DOHH2 (cell line): ENCODE data around the gene DOCK11.

Source experiments
- H3F3A ChIP-seq: fragments of 200-600 bp; sonication (generic), shearing (Covaris generic); 2 replicates; pipeline ENCODE4 v1.6.0; 2016; ENCODE audit warnings: antibody characterized with exemption, mild to moderate bottlenecking; ENCODE audit not compliant: control insufficient read depth, insufficient read depth
- H3K27ac ChIP-seq: fragments of 200-600 bp; sonication (generic); 2 replicates; pipeline ENCODE4 v1.5.1; 2014; ENCODE audit warnings: low read depth, mild to moderate bottlenecking, low read length, moderate library complexity
- H3K27me3 ChIP-seq: fragments of 200-600 bp; sonication (generic); 2 replicates; pipeline ENCODE4 v1.6.1; 2014; ENCODE audit warnings: mild to moderate bottlenecking, low read length, mixed read lengths; ENCODE audit not compliant: control insufficient read depth
- H3K36me3 ChIP-seq: fragments of 200-600 bp; sonication (generic); 2 replicates; pipeline ENCODE4 v1.6.1; 2014; ENCODE audit warnings: mild to moderate bottlenecking, low read length, moderate library complexity, mixed read lengths; ENCODE audit not compliant: control insufficient read depth
- H3K4me1 ChIP-seq: fragments of 200-600 bp; sonication (generic); 2 replicates; pipeline ENCODE4 v1.6.1; 2014; ENCODE audit warnings: mild to moderate bottlenecking, low read length, mixed read lengths; ENCODE audit not compliant: control insufficient read depth
- H3K4me2 ChIP-seq: fragments of 200-600 bp; sonication (generic); 2 replicates; pipeline ENCODE4 v1.6.0; 2014; ENCODE audit warnings: mild to moderate bottlenecking, low read length, moderate library complexity
- H3K4me3 ChIP-seq: fragments of 200-600 bp; sonication (generic); 2 replicates; pipeline ENCODE4 v1.5.1; 2014; ENCODE audit warnings: mild to moderate bottlenecking, low read length, mixed read lengths
- H3K79me2 ChIP-seq: fragments of 200-600 bp; sonication (generic); 2 replicates; pipeline ENCODE4 v1.6.1; 2014; ENCODE audit warnings: mild to moderate bottlenecking, low read length, mixed read lengths; ENCODE audit not compliant: control insufficient read depth
- H3K9me2 ChIP-seq: fragments of 200-600 bp; sonication (generic); replicated peaks from 2 replicates; pipeline ENCODE4 v1.6.1; 2014; ENCODE audit warnings: mild to moderate bottlenecking, low read length, mixed read lengths; ENCODE audit not compliant: control insufficient read depth
- H3K9me3 ChIP-seq: fragments of 200-600 bp; sonication (generic); 2 replicates; pipeline ENCODE4 v1.6.1; 2014; ENCODE audit warnings: antibody characterized with exemption, low read length, mixed read lengths; ENCODE audit not compliant: control insufficient read depth, insufficient read depth
- H4K20me1 ChIP-seq: fragments of 200-600 bp; sonication (generic); 2 replicates; pipeline ENCODE4 v1.6.0; 2014; ENCODE audit warnings: low read depth, mild to moderate bottlenecking, antibody characterized with exemption, low read length, moderate library complexity; ENCODE audit not compliant: control insufficient read depth, insufficient read depth
- EZH2phosphoT487 ChIP-seq: fragments of 200-600 bp; sonication (generic); IDR thresholded peaks from 2 replicates; pipeline ENCODE4 v1.6.1; 2017; ENCODE audit warnings: borderline replicate concordance, mild to moderate bottlenecking, antibody characterized with exemption, low read length, moderate library complexity, mixed read lengths
- TF ChIP-seq, protein P1 (sequence below): fragments of 200-600 bp; sonication (generic); IDR thresholded peaks from one replicate; pipeline ENCODE4 v1.5.1; 2014; ENCODE audit warnings: antibody characterized with exemption, mild to moderate bottlenecking, low read depth, low read length; ENCODE audit not compliant: poor library complexity, severe bottlenecking

The DOCK11 gene

DNA sequence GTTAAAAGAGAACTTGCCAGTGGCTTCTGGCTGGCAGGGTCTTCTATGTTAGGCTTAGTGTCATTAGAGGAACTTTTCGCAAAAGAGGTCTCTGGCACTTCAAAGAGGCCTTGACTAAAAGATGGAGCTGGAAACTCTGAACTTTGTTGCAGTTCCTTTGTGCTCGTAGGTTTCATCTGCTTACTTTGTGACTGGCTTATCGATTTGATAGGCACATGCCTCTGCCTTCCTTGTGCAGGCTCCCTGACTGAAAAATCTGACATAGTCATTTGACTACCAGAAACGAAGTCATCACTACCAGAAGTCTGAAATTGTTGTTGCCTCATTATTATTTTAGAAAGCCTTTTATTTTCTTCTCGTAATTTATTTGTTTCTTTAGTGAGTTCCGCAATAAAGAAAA is 137.9 kb downstream of the DOCK11 start:
- Histone ChIP-seq H3K4me3 (no peak overlapping the region), H3K27me3 (no peaks in the 10 kb centered on the region), H4K20me1 (no peaks in the 10 kb centered on the region), H3K9me2 (no peaks in the 10 kb centered on the region), H3K79me2 (no peaks in the 10 kb centered on the region), H3K4me1 (peaks cover 18% of the 10 kb centered on the region), H3K4me2 (no peak overlapping the region), H3K27ac (no peak overlapping the region), H3F3A (no peaks in the 10 kb centered on the region), H3K9me3 (no peaks in the 10 kb centered on the region), H3K36me3 (peaks cover 15% of the 10 kb centered on the region)
- no peak for TF ChIP-seq EZH2phosphoT487
- TF ChIP-seq, protein P1, sequence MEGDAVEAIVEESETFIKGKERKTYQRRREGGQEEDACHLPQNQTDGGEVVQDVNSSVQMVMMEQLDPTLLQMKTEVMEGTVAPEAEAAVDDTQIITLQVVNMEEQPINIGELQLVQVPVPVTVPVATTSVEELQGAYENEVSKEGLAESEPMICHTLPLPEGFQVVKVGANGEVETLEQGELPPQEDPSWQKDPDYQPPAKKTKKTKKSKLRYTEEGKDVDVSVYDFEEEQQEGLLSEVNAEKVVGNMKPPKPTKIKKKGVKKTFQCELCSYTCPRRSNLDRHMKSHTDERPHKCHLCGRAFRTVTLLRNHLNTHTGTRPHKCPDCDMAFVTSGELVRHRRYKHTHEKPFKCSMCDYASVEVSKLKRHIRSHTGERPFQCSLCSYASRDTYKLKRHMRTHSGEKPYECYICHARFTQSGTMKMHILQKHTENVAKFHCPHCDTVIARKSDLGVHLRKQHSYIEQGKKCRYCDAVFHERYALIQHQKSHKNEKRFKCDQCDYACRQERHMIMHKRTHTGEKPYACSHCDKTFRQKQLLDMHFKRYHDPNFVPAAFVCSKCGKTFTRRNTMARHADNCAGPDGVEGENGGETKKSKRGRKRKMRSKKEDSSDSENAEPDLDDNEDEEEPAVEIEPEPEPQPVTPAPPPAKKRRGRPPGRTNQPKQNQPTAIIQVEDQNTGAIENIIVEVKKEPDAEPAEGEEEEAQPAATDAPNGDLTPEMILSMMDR: no peak

DNA sequence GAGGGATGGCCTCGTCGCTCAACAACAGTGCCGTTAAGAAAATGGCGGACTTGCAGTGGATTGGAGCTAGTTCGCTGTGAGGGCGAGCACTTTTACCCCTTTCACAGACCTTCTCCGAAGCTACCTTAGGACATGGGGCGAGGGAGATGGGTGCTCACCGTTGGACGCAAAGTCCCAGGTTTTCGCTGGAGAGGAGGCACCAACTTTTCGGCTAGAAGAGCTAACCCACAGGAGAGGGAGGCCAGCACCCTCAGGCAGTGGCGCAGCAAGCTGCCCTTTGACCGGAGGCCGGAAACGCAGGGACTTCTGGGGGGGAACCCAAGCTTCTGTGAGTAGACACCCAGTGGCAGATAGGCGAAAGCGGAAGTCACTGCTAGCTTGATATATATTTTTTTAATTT is 138.7 kb downstream of the DOCK11 start:
- no peaks in the 10 kb centered on the region for H3K9me3 ChIP-seq
- H3F3A ChIP-seq: no peaks in the 10 kb centered on the region
- no peaks in the 10 kb centered on the region for H3K27me3 ChIP-seq
- no peak overlapping the region for H3K27ac ChIP-seq
- TF ChIP-seq, protein P1: no peak
- no peak for TF ChIP-seq EZH2phosphoT487
- H3K4me3 ChIP-seq: no peak overlapping the region
- H4K20me1 ChIP-seq: no peaks in the 10 kb centered on the region
- H3K9me2 ChIP-seq: no peaks in the 10 kb centered on the region
- H3K4me2 ChIP-seq: no peak overlapping the region
- H3K79me2 ChIP-seq: no peaks in the 10 kb centered on the region
- H3K4me1 ChIP-seq: peaks cover 18% of the 10 kb centered on the region
- peaks cover 15% of the 10 kb centered on the region for H3K36me3 ChIP-seq

DNA sequence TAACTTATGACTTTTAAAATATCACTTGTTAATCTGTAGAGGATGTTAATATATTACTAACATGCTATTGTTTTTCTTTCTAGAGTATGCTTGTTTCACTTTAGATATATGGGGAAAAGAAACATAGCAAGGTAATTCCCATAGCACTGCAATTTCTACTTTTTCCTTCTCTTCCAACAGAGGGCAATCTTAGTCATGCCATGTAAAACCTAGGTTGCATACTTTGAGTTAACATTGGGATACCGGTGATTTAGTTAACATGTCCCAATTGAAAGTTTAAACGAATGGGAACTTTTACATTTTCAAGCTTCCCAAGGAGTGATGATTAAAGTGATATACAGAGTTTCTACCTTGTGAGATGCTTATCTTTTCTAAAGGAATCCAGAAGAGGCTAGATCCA is 142.4 kb downstream of the DOCK11 start:
- H3K27me3 ChIP-seq: no peaks in the 10 kb centered on the region
- no peak overlapping the region for H3K4me2 ChIP-seq
- H3K9me3 ChIP-seq: no peaks in the 10 kb centered on the region
- H3K36me3 ChIP-seq: peaks cover 8% of the 10 kb centered on the region; the same call in 1 of the 2 replicates
- H3K4me1 ChIP-seq: peaks cover 4% of the 10 kb centered on the region
- H3K9me2 ChIP-seq: no peaks in the 10 kb centered on the region
- no peak for TF ChIP-seq EZH2phosphoT487
- TF ChIP-seq, protein P1: no peak
- H3K27ac ChIP-seq: no peak overlapping the region
- H4K20me1 ChIP-seq: no peaks in the 10 kb centered on the region
- H3K4me3 ChIP-seq: no peak overlapping the region
- no peaks in the 10 kb centered on the region for H3K79me2 ChIP-seq
- no peaks in the 10 kb centered on the region for H3F3A ChIP-seq

- H3K79me2 ChIP-seq: no peaks in the 10 kb centered on the region
- no peak overlapping the region for H3K4me2 ChIP-seq
- no peaks in the 10 kb centered on the region for H3F3A ChIP-seq
- H3K36me3 ChIP-seq: no peaks in the 10 kb centered on the region
- no peak overlapping the region for H3K4me3 ChIP-seq
- H3K4me1 ChIP-seq: no peaks in the 10 kb centered on the region
- H3K27ac ChIP-seq: no peak overlapping the region
- H3K9me3 ChIP-seq: no peaks in the 10 kb centered on the region
- no peaks in the 10 kb centered on the region for H3K9me2 ChIP-seq
- no peaks in the 10 kb centered on the region for H3K27me3 ChIP-seq
- TF ChIP-seq EZH2phosphoT487: no peak
- TF ChIP-seq, protein P1: peak; percentile 22
- no peaks in the 10 kb centered on the region for H4K20me1 ChIP-seq
These were observed 148.8 kb downstream of the DOCK11 start for GRCh38 chrX:118644378-118644777.
